ENCODE data around the gene NSG1.

The NSG1 gene

DNA sequence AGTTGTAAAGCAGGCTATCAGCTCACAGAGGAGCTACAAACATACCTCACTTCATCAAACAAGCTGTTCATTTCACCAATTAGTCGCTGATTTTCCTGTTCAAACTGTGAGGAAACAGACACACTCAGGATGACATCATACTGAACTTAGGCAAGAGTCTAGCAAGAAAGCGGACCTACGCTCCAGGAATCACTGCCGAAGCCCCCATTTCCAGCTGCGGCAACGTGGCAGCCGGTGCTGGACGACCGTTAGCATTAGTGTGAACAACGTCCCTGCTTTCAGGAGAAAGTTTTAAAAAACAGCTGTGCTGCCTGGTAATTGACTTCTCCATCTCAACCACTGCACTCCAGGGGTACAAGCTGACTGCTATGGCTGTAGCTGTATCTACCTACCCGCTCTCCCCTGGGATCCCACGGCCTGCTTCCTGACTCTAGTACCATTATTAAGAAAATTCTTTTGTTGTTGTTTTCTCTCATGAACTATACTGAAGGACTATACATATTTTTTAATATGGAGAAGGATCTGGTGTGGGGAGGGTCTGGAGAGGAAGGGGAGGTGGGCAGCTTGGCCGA, 38.3 kb downstream of the NSG1 start:
- intact Hi-C loops (cut with DNase I), result no loop called here

DNA sequence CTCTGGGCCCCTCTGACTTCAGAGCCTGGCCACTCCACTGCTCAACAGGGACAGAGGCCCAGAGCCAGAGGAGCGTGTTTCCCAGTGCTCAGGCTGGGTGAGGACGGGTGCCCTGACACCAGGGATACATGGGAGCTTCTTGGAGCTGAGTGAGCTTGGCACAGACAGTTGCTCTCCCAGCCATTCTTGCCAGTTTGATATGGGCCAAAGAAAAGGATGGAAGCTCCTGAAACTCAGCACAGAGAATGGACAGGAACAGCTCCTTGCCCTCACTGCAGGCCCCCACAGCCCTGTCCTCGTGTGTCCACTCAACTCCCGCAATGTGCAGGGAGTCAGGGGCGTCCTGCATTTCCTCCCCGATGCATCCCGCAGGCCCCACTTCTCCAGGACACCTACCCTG, 38.8 kb downstream of the NSG1 start:
- intact Hi-C loops (cut with DNase I), result no loop called here
- peak in 4 of 42 donors; percentile 1 to 35 (median 22) for DNase-seq

More for the DNA sequence above, 38.3 kb downstream of the NSG1 start:
- DNase-seq, result peak in 4 of 42 donors; percentile 4 to 32 (median 12)

DNA sequence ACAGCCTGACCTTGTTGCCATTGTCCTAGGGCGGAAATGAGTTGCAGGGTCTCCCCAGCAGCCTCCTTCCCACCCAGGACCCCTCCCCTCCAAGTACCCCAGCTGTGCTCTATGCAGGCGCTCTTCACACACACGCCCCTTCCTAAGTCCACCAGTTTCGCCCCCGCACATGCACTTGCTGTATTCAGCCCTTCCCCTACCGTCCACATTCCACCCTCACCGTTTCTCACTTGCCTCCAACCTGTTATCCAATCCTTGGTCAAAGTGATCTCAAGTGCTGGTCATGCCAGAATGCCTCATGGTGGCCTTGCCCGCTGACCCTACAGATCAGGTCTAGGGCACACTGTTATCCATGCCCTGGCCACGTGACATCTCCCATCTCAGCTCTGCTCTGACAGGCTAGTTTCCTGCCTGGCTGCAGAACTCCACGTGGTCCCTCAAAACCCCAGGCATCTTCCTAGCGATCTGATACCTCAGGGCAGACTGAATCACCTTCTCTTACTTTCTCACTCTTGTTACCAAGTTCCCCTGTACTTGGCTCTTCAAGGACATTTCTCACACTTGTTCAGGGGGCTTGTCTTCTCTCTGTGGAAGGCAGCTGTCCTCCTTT, 39.7 kb downstream of the NSG1 start:
- intact Hi-C loops (cut with DNase I), result no loop called here
- peak in 2 of 42 donors; percentile 12 to 32 for DNase-seq

DNA sequence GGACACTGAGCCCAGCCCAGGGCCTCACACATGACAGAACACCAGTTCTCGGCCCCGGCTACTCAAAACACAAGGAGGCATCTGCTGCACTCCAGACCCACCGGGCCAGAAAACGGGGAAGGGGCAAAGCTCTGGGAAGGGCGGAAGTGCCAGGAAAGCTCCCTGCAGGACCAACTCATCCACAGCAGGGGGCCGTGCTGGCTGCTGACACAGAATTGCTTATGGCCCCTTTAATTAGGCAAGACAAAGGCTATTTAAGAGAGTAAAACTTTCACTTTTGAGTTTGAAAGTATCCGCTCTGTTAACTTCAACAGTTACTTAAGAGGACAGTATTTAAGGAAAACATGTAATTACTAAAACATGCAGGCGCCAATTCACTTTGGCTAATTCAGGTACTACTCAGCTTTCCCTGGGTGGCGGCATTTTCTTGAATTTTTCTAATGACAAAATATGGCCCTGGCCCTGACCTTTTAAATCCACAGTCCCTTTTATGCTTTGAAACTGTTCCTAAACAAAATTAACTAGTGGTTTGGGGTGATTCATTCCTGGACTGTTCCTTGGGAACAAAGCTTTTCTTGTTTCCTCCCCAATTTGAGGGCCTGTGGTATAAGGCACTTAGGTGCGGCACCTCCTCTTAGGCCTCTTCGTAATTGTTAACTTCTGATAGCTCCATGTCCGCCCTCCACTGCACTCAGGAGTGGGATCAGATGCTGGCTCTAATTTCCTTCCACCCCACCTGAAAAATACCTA, 40.4 kb downstream of the NSG1 start:
- DNase-seq, result peak in 2 of 42 donors; percentile 27 to 57
- intact Hi-C loops (cut with DNase I), result no loop called here

DNA sequence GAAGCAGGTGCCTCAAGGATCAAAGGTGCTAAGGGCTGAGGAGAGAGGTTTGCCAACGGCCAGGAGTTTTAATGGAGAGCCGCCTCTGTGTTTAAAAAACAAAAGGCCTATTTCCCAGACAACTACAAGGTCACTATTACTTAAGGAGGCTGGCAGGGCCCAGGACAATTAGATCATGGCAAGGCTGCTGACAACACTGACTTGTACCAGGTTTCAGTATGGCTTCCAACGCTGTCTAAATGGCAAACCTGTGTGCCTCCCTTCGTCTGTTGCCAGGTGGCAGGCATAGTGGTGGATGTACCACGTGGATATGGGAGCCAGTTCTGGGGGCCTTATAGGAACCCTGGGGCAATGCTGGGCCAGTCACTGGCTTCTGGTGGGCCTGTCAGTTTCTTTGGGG, 41.0 kb downstream of the NSG1 start:
- peak in 1 of 42 donors; percentile 33 for DNase-seq
- intact Hi-C loops (cut with DNase I), result no loop called here

DNA sequence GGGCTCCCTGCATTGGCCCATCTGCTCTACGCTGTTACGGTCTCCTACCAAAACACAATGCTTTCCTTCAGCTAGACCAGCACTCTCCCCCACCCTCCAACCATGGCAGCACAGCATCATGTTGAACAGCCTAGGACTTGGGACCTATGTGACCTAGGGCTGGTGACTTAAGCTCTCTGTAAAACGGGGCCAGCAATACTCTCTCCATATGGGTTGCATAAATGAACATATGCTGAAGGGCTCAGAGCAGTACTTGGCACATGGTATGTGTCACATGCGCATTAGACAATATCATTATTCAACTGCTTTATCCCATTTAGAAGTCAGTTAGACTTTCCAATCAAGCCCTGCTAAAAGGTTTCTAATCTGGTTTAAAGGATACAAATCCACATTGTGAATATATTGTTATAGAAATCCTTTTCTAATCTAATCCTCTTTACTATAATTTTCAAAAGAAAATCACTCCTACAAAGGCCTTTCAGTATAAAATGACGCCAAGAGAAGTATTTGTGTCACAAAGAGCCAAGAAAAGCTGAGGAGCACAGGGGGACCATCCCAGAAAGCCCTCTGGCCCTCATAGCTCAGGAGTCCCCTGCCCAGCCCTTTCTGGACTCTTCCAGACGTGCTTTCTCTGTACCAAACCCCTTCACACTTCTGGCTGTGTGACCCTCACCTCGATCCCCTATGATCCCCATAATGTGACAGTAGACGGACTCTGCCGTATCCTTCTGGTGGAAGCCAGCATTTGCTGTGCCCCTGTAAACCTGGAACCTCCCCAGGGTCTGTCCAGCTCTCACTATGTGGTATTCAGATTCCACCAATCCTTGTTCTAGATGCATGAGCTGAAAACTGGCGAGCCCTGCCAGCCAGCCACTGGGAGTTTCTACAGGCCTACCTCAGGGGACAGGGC, 42.3 kb downstream of the NSG1 start:
- intact Hi-C loops (cut with DNase I), result no loop called here

DNA sequence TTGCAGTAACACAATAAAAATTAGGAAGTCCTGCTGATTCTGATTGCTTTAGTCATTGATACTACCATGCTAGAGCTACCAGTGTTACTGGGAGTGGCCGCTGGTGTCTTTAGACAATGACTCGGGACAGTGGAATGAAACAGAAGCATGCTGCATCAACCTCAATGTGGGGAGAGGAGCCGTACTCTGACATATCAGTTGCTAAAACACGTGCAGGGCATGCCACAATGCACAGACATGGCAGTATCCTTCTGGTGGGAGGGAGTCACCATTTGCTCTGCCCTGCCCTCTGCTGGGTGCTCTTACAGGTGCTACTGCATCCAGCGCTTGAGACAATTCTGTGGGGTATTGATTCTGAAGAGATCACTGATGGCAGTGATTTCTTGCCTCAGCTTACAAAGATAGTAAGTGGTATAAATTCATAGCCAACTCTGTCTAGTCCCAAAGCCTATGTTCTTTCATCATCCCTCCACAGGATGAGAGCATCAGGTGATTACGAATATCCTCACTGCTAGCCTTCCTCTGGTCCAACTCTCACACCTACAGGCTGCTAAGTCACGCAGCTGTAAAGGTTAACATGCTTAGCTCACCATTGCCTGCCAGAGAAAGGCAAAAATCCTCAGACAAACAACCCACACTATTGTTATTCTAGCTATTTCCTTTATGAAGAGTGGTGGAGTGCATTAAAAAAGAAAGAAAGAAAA, 43.7 kb downstream of the NSG1 start:
- DNase-seq, result peak in 30 of 42 donors; percentile 27 to 78 (median 54)
- intact Hi-C loops (cut with DNase I), result loop anchor here (10.0 kb wide), 1 partner anchor 176 kb away; no protein-coding TSS in a partner anchor

More for the DNA sequence above, 42.3 kb downstream of the NSG1 start:
- peak in 4 of 42 donors; percentile 20 to 56 (median 32) for DNase-seq

DNA sequence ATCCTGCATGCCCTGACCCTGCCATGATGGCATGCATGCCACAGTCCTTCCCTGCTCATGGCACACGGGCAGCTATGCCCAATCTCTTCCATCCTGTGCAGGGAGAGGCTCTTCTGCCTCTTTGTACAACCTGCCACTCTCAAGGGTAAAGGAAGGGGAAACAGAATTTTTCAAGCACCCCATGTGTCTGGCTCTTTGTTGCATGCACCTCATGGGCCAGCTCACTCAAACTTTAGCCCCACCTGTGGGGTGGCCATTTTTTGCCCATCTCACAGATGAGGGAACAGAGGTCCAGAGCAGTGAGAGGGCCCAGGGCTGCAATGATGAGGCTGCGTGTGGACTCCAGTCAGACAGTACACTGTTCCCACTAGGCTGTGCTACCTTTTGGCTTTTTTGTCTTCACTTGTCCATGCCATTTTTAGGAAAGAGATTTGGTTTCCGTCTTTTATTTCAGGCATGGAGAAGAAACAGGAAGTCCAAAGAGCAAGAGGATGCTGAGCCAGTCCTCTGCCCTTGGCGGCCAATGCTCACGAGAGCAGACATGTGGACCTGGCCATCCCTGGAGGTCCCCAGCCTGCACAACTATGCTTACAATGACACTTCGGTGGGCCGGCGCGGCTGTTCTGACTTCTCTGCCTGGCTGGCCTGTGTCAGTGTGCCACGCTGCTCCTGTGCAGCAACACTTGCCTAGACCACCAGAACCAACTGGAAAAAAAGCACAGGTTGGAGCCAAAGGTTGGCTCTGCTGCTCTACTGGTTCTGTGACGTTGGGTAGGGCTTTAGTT, 45.6 kb downstream of the NSG1 start:
- DNase-seq, result no peak
- intact Hi-C loops (cut with DNase I), result loop anchor here (10.0 kb wide), 1 partner anchor 178 kb away; no protein-coding TSS in a partner anchor

DNA sequence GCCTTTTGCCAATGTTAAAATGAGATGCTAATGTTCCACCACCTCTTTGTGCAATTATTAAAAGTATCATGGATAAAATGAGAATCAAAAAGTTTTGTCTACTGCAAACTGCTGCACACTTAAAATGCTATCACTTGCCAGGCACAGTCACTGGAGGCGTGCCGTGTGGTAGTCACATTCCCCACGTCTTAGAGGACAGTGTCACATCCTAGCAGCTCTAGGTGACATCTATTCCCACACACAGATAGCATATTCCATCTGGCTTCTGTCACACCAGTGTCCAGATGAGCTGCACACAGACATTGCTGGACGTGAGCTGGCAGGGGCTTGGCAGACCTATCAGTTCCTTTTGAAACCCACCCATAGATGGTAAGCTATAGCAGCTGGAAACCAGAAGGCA, 47.0 kb downstream of the NSG1 start:
- intact Hi-C loops (cut with DNase I), result loop anchor here (10.0 kb wide), 1 partner anchor 179 kb away; no protein-coding TSS in a partner anchor
- no peak for DNase-seq

DNA sequence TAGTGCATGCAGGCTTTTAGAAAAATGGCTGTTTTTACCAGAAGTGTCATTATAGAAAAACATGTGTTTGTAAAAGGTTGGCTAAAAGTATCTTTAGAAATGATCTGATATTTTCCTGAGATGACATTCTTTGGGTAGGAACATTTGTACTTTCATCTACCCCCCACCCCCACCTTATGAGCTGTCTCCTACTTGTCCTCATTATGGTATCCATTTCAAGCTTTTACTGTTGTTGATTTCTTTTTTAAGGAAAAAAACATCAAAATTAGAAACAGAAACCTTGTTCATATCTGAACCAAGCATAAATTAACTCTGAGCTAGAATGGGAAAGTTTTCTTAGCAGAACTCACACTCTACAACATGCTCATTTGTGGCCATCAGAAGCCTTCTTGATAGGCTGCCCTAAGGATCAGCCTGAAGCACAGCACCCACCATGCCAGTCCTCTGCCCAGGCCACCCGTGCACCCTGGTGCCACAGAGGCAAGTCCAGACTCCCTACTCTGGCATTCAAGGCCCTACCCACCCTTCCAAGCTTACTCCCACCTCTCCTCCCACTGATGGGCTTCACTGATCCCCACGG, 49.4 kb downstream of the NSG1 start:
- intact Hi-C loops (cut with DNase I), result loop anchor here (10.0 kb wide), 1 partner anchor 182 kb away; no protein-coding TSS in a partner anchor
- DNase-seq, result no peak

DNA sequence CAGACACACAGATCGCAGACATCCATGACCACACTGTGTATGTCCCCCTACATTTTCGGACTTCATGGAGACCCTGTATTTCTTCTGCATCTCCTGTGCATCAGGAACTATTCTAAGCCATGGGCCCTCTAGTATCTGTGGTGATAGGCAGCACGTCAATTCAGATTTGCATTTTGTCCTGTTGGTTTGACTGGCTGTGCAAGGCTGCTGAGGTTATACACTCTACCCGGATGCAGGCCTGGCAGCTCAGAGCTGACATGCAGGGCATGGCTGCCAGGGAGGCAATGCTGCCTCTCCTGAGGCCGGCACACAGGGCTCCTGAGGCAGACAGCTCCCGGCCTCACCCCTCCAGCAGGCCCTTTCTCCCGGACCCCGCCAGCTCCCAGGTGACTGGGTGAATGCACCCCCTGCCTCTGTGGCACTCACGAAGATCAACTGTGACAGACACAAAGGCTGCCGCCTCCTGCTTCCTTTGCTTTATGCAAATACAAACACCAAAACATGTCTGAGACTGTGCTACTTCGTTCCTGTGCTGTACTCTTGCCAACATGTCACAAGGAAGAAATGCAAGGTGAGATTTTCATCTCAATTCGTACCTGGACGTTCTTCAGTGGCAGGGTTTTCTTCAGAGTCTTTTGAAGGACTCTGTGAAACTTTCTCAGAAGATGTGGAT, 51.0 kb downstream of the NSG1 start:
- DNase-seq, result no peak
- intact Hi-C loops (cut with DNase I), result loop anchor here (10.0 kb wide), 1 partner anchor 183 kb away; no protein-coding TSS in a partner anchor

DNA sequence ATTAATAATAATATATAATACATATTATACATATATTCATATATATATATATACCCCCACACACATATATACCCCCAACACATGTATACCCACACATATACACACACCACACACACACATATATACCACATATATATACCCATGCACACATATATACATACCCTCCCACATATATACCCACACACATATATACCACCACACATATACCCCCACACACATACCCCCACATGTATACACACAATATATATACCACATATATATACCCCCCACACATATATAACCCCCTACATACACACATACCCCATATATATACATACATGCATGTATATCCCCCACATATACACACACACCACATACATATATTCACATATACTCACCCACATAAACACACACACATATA, 52.0 kb downstream of the NSG1 start:
- no peak for DNase-seq
- intact Hi-C loops (cut with DNase I), result loop anchor here (10.0 kb wide), 1 partner anchor 184 kb away; no protein-coding TSS in a partner anchor

DNA sequence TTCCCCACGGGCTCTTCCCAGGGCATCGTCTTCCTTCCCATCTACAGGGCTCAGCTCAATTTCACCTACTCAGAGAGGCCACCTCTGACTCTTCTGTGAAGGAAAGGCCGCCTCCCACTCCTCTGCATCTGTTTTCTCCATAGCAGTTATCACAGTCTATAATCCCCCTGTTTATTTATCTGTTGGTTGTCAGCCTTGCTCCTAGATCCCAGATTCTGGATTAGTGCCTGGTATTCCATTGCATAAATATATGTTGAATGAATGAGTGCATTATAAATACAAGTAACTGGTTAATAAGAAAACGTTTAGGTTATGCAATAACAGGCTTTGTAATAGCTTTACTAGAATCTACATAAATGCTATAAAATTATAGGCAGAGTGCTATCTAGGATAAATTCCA, 52.9 kb downstream of the NSG1 start:
- no peak for DNase-seq
- intact Hi-C loops (cut with DNase I), result loop anchor here (10.0 kb wide), 1 partner anchor 185 kb away; no protein-coding TSS in a partner anchor

DNA sequence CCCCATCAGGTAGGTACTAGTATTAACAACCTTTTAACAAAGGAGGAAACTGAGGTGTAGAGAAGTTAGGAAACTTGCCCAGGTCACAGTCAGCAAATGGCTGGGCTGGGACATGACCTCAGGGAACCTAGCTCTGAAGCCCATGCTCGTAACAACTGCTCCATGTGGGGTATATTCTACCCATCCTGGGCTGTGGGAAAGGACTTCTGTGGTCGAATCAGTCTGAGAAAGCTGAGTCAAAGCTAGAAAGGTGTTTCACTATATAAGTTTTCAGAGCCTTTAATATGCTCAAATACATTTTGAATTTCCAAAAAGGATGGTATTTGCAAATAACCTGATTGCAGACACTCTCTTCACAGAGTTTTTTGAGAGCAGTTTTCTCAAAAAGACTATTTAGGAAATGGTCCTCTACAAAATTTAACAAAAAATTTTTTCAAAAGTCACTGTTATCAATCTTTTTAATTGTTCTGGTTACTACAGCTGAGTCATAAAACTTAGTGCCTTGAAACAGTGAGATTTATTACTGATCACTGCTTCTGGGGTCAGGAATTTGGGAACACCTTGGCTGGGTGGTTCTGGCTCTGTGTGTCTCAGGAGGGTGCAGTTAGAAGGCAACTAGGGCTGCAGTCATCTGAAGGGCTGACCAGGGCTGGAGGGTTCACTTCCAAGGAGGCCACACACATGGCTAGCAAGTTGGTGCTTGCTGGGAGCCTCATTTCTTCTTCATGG, 53.6 kb downstream of the NSG1 start:
- DNase-seq, result no peak
- intact Hi-C loops (cut with DNase I), result no loop called here

DNA sequence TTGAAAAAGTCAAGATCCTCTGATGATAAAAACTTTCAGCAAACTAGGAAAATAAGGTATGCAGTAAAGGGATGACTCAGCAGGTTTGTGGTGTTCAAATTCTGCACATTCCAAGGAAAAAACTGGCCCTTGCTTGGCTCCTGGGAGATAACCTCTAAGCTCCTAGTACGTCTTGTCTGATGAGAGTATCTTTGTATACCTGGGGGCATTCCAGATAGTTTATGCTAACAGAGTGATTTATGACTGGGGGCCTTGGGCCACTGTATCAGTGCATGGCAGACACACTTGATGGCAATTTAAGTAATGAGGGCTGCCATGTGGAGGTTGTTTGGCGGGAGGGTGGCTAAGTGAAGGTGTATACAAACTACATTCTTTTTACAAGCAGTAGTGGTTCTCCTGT, 56.9 kb downstream of the NSG1 start:
- intact Hi-C loops (cut with DNase I), result no loop called here
- DNase-seq, result no peak

DNA sequence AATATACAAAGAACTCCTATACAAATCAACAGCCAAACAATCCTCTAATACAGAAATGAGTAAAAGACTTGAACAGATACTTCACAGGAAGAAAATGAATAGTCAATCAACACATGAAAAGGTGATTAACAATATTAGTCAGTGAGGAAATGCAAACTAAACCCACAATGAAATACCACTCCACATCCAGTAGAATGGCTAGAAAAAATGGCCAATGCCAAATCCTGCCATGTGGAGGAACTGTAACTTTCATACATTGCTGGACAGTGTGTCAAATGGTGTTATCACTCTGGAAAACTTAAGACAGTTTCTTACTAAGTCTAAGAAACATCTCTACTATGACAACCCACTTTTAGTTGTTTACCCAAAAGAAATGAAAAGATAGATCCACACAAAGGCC, 59.5 kb downstream of the NSG1 start:
- no peak for DNase-seq
- intact Hi-C loops (cut with DNase I), result no loop called here

Data from head of caudate nucleus (tissue), 42 donors.